Prostate gland (tissue), 2 donors: ENCODE measurements around the gene G2E3. TPM values are rescaled to one million over a fixed set of nuclear protein-coding genes. Genes with fewer than 3 reads are reported as not detected.

Experiments used
- DNase-seq: peaks from one replicate; pipeline ENCODE4 v3.0.0-alpha.2; 2019; ENCODE audit warnings: low spot score
- H3K27ac ChIP-seq, 2 donors: fragments of 200-600 bp; sonication (generic); 2 replicates each; pipeline ENCODE4 v1.5.1; 2017 to 2019
- H3K27me3 ChIP-seq: fragments of 200-600 bp; sonication (generic); replicated peaks from 2 replicates; pipeline ENCODE4 v1.5.1; 2019; ENCODE audit not compliant: insufficient read depth
- H3K36me3 ChIP-seq, 2 donors: fragments of 200-600 bp; sonication (generic); 1 replicate in 1 of 2; 2 replicates in 1 of 2; pipeline versions ENCODE4 v1.5.1 to v1.8.1; 2017 to 2019
- H3K4me1 ChIP-seq: fragments of 200-600 bp; sonication (generic); replicated peaks from 2 replicates; pipeline ENCODE4 v1.5.1; 2019
- H3K4me3 ChIP-seq, 2 donors: fragments of 200-600 bp; sonication (generic); 2 replicates each; pipeline ENCODE4 v1.5.1; 2017 to 2019
- H3K9me3 ChIP-seq: fragments of 200-600 bp; sonication (generic); 2 replicates; pipeline ENCODE4 v1.5.1; 2017
- CTCF ChIP-seq, 4 experiments: fragments of 200-600 bp in 2 of 4; fragments of 450-650 bp in 2 of 4; sonication (generic) in 2 of 4; IDR thresholded peaks; 1 replicate in 3 of 4; 2 replicates in 1 of 4; pipeline ENCODE4 v1.5.1; 2016 to 2019; ENCODE audit warnings: antibody characterized with exemption in 4 of 4, mild to moderate bottlenecking in 2 of 4, moderate library complexity in 2 of 4
- POLR2A ChIP-seq: fragments of 450-650 bp; IDR thresholded peaks from one replicate; pipeline ENCODE4 v1.6.1; 2016; ENCODE audit warnings: antibody characterized with exemption, mild to moderate bottlenecking
- POLR2AphosphoS5 ChIP-seq: sonication (generic); formaldehyde crosslinking; IDR thresholded peaks from one replicate; pipeline ENCODE4 v1.6.1; 2017; ENCODE audit warnings: antibody characterized with exemption
- WGBS: methylation state at CpG from one replicate; pipeline ENCODE4 v1.1.5; 2018; 5-methylcytosine and 5-hydroxymethylcytosine counted together
- intact Hi-C: fragments of 100-400 bp; cut with DNase I; formaldehyde crosslinking; loops from one replicate; pipeline ENCODE4 v1.14.2; 2022
- total RNA-seq, 2 donors: library from RNA; depleted of rRNA; stranded (reverse); fragments of >200 nt; gene quantifications; one replicate each; pipeline ENCODE4 v1.1.0, GENCODE V29; 2016

The G2E3 gene
- total RNA-seq, 2 donors from 2014 or later: 10.4 to 11.6 TPM

GRCh38 chr14:30520536-30520935 is 38.4 kb upstream of the G2E3 start:
- DNase-seq: no peak
- Histone ChIP-seq H3K4me1 (no peaks in the 10 kb centered on the region), H3K9me3 (no peaks in the 10 kb centered on the region), H3K27me3 (no peaks in the 10 kb centered on the region), H3K27ac (no peak overlapping the region), H3K4me3 (no peak overlapping the region), H3K36me3 (no peaks in the 10 kb centered on the region)
- no peak for TF ChIP-seq POLR2A
- TF ChIP-seq POLR2AphosphoS5: no peak
- TF ChIP-seq CTCF (IDR thresholded peaks at IDR 0.05): no peak
- 92% methylated on average over 2 of the region's 2 CpGs for WGBS
- intact Hi-C loops: loop anchor here (5.0 kb wide), 1 partner anchor 143 kb away; no protein-coding TSS in a partner anchor

- no peak for DNase-seq
- WGBS: 40% methylated on average over 9 of the region's 9 CpGs
- Histone ChIP-seq H3K4me1 (no peaks in the 10 kb centered on the region), H3K36me3 (no peaks in the 10 kb centered on the region), H3K9me3 (no peaks in the 10 kb centered on the region), H3K27me3 (no peaks in the 10 kb centered on the region), H3K4me3 (no peak overlapping the region), H3K27ac (no peak overlapping the region)
- TF ChIP-seq CTCF (IDR thresholded peaks at IDR 0.05) (peak; percentile 10 to 62 (median 54)), POLR2A (no peak), POLR2AphosphoS5 (no peak)
- intact Hi-C loops: loop anchor here (5.0 kb wide), 1 partner anchor 145 kb away; no protein-coding TSS in a partner anchor
These were observed 36.8 kb upstream of the G2E3 start for GRCh38 chr14:30521899-30522736.

- H3K27me3 ChIP-seq: no peaks in the 10 kb centered on the region
- TF ChIP-seq POLR2A: no peak
- H3K4me3 ChIP-seq: no peak overlapping the region
- DNase-seq: no peak
- H3K4me1 ChIP-seq: no peaks in the 10 kb centered on the region
- H3K36me3 ChIP-seq: no peaks in the 10 kb centered on the region
- H3K9me3 ChIP-seq: no peaks in the 10 kb centered on the region
- intact Hi-C loops: no loop called here
- WGBS: 89% methylated on average over 2 of the region's 2 CpGs
- H3K27ac ChIP-seq: no peak overlapping the region
These were observed 33.1 kb upstream of the G2E3 start for GRCh38 chr14:30525833-30526232.

DNA sequence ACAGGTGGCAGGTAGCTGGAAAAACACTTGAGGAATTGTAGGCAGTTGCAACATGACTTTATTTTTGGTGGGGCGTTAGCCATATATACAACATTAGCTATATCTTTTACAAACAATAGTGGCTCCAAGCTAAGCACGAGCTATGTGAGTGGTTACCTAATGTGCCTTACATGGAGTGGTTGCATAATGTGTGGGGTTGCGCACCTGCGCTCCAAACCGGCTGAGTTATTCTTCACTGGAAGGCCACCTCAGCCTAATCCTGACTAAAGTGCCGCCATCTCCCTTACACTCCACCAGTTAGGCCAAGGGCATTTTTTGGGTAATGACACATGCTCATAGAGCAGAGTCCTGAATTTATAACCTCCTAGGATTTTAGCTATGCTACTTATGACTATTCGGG is 31.8 kb upstream of the G2E3 start:
- Histone ChIP-seq H3K27ac (no peak overlapping the region), H3K4me3 (no peak overlapping the region), H3K9me3 (no peaks in the 10 kb centered on the region), H3K36me3 (no peaks in the 10 kb centered on the region), H3K4me1 (no peaks in the 10 kb centered on the region), H3K27me3 (no peaks in the 10 kb centered on the region)
- TF ChIP-seq POLR2AphosphoS5: no peak
- TF ChIP-seq POLR2A: no peak
- no peak for TF ChIP-seq CTCF (IDR thresholded peaks at IDR 0.05)
- WGBS: 93% methylated on average over 7 of the region's 7 CpGs
- no peak for DNase-seq
- intact Hi-C loops: no loop called here

DNA sequence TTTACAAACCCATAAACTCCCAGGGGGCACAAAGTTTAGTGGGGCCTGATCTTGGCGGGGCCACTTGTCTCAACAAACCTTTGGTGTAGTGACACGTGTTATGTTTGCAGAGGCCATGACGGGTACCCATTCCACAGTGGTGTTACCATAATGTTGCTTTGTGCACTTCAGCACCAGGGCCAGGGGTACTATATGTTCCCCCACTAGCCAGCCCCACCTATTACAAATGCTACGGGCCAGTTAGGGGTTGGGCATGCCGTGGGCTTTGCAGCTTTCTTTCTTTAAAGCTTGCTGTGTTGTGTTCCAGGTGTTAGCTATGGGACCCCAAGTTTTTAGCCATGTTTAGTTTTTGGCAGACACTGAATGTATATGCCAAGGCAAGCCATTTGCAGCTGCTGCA is 30.8 kb upstream of the G2E3 start:
- Histone ChIP-seq H3K9me3 (no peaks in the 10 kb centered on the region), H3K27me3 (no peaks in the 10 kb centered on the region), H3K4me3 (no peak overlapping the region), H3K36me3 (no peaks in the 10 kb centered on the region), H3K27ac (no peak overlapping the region), H3K4me1 (no peaks in the 10 kb centered on the region)
- no peak for DNase-seq
- intact Hi-C loops: no loop called here
- TF ChIP-seq CTCF (IDR thresholded peaks at IDR 0.05) (no peak), POLR2AphosphoS5 (no peak), POLR2A (no peak)
- WGBS: 51% methylated on average over 5 of the region's 5 CpGs
